Peyer's patch (tissue), 4 donors: ENCODE measurements around the gene KRT33B.

ENCODE experiments used
- POLR2A ChIP-seq, 2 donors: fragments of 450-650 bp; IDR thresholded peaks; one replicate each; pipeline ENCODE4 v1.5.1; 2017; ENCODE audit warnings: antibody characterized with exemption in 2 of 2, mild to moderate bottlenecking in 2 of 2, moderate library complexity in 2 of 2
- TF ChIP-seq, protein P1 (sequence below), 6 experiments: fragments of 450-650 bp in 4 of 6; fragments of 200-600 bp in 2 of 6; sonication (generic) in 1 of 6; IDR thresholded peaks; one replicate each; pipeline ENCODE4 v1.5.1; 2017 to 2019; ENCODE audit warnings: antibody characterized with exemption in 6 of 6, mild to moderate bottlenecking in 3 of 6, moderate library complexity in 1 of 6

DNA sequence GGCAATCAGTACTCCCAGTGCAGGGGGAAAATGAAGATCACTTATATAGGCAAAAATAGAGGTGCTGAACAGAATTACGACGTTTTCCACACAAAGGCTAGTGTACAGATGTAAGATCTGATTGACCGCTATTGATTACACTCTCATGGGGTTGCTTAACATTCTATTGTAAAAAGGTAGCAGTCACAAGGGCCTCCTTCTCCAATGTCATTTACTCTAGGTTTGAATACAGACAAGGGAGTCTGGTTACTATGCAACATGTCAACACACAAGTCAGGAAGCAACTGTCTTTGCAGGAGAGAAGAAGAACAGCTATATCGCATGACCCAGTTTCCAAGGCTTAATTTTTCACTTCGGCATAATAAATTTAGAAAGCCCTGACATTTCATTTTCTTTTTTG lies 46.9 kb upstream of the KRT33B start:
- TF ChIP-seq, protein P1, sequence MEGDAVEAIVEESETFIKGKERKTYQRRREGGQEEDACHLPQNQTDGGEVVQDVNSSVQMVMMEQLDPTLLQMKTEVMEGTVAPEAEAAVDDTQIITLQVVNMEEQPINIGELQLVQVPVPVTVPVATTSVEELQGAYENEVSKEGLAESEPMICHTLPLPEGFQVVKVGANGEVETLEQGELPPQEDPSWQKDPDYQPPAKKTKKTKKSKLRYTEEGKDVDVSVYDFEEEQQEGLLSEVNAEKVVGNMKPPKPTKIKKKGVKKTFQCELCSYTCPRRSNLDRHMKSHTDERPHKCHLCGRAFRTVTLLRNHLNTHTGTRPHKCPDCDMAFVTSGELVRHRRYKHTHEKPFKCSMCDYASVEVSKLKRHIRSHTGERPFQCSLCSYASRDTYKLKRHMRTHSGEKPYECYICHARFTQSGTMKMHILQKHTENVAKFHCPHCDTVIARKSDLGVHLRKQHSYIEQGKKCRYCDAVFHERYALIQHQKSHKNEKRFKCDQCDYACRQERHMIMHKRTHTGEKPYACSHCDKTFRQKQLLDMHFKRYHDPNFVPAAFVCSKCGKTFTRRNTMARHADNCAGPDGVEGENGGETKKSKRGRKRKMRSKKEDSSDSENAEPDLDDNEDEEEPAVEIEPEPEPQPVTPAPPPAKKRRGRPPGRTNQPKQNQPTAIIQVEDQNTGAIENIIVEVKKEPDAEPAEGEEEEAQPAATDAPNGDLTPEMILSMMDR (IDR thresholded peaks at IDR 0.05): no peak
- TF ChIP-seq POLR2A (IDR thresholded peaks at IDR 0.05): no peak
